GM23248 (cell line): ENCODE results near the gene MIOX. TPM values are rescaled to one million over a fixed set of nuclear protein-coding genes. Genes with fewer than 3 reads are reported as not detected.
"Not testable (repeated sequence)": the region's sequence is repeated elsewhere in the genome, so short reads cannot be mapped to it uniquely, and the experiment has no call there.

Experiments
- DNase-seq: peaks from one replicate; pipeline ENCODE4 v3.0.0-alpha.2; 2015
- H2AFZ ChIP-seq: fragments of 200-600 bp; sonication (generic); 2 replicates; pipeline ENCODE4 v1.6.1; 2016; ENCODE audit warnings: antibody characterized with exemption
- H3F3A ChIP-seq: fragments of 200-600 bp; sonication (generic); 2 replicates; pipeline ENCODE4 v1.6.1; 2016; ENCODE audit warnings: mild to moderate bottlenecking, antibody characterized with exemption, mixed run types; ENCODE audit not compliant: insufficient read depth
- H3K27ac ChIP-seq: fragments of 200-600 bp; sonication (generic); 2 replicates; pipeline ENCODE4 v1.5.1; 2016; ENCODE audit warnings: mild to moderate bottlenecking
- H3K27me3 ChIP-seq: fragments of 200-600 bp; sonication (generic); replicated peaks from 2 replicates; pipeline ENCODE4 v1.6.1; 2016; ENCODE audit warnings: mild to moderate bottlenecking; ENCODE audit not compliant: insufficient read depth
- H3K36me3 ChIP-seq: fragments of 200-600 bp; sonication (generic); 2 replicates; pipeline ENCODE4 v1.6.1; 2016; ENCODE audit warnings: low read depth, mild to moderate bottlenecking
- H3K4me1 ChIP-seq: fragments of 200-600 bp; sonication (generic); 2 replicates; pipeline ENCODE4 v1.6.1; 2016; ENCODE audit warnings: mild to moderate bottlenecking; ENCODE audit not compliant: insufficient read depth
- H3K4me2 ChIP-seq: fragments of 200-600 bp; sonication (generic); one replicate; pipeline ENCODE4 v1.6.1; 2016; ENCODE audit warnings: mild to moderate bottlenecking; ENCODE audit not compliant: unreplicated experiment
- H3K4me3 ChIP-seq: fragments of 200-600 bp; sonication (generic); 2 replicates; pipeline ENCODE4 v1.5.1; 2016; ENCODE audit warnings: mild to moderate bottlenecking
- H3K79me2 ChIP-seq: fragments of 200-600 bp; sonication (generic); 2 replicates; pipeline ENCODE4 v1.6.1; 2016; ENCODE audit warnings: mild to moderate bottlenecking; ENCODE audit not compliant: insufficient read depth
- H3K9ac ChIP-seq: fragments of 200-600 bp; sonication (generic); 2 replicates; pipeline ENCODE4 v1.6.1; 2016; ENCODE audit warnings: mild to moderate bottlenecking
- H3K9me2 ChIP-seq: fragments of 200-600 bp; sonication (generic); 2 replicates; pipeline ENCODE4 v1.6.1; 2016; ENCODE audit warnings: mixed run types, mild to moderate bottlenecking, moderate library complexity; ENCODE audit not compliant: insufficient read depth
- H3K9me3 ChIP-seq: fragments of 200-600 bp; sonication (generic); one replicate; pipeline ENCODE4 v1.6.1; 2017; ENCODE audit warnings: low read depth
- H4K20me1 ChIP-seq: fragments of 200-600 bp; sonication (generic); 2 replicates; pipeline ENCODE4 v1.6.0; 2016; ENCODE audit not compliant: insufficient read depth
- EZH2 ChIP-seq: fragments of 200-600 bp; sonication (generic); IDR thresholded peaks from 2 replicates; pipeline ENCODE4 v1.6.1; 2018; ENCODE audit warnings: antibody characterized with exemption, mild to moderate bottlenecking; ENCODE audit not compliant: insufficient read depth, poor library complexity, severe bottlenecking
- EZH2phosphoT487 ChIP-seq: fragments of 200-600 bp; sonication (generic); IDR thresholded peaks from 2 replicates; pipeline ENCODE4 v1.6.1; 2018; ENCODE audit warnings: antibody characterized with exemption, moderate library complexity, mild to moderate bottlenecking, low read depth; ENCODE audit not compliant: insufficient read depth
- WGBS, 2 experiments: methylation state at CpG; one replicate each; pipeline ENCODE4 v1.1.6; 2015 to 2017; ENCODE audit warnings: low lambda C conversion rate in 2 of 2, low coverage in 1 of 2; ENCODE audit errors: missing lambda C conversion rate in 2 of 2; 5-methylcytosine and 5-hydroxymethylcytosine counted together
- in situ Hi-C: fragments of 300-500 bp; cut with MboI; formaldehyde crosslinking; loops from 2 replicates; pipeline ENCODE4 v1.15.0; 2020
- polyA plus RNA-seq: library from polyadenylated mRNA; unstranded; fragments of >200 nt; fragmentation: Nextera tagmentation; extraction: Ambion mirVana; gene quantifications from 2 replicates; pipeline ENCODE4 v1.2.1, GENCODE V29; 2016
- total RNA-seq: library from RNA; depleted of rRNA; stranded (reverse); fragments of >200 nt; shearing (Covaris generic); gene quantifications from 2 replicates; pipeline ENCODE4 v1.2.3, GENCODE V29; 2014

The MIOX gene
- total and polyA plus RNA-seq, 2 experiments from 2014 or later, result 0.16 TPM; not detected in 1

GRCh38 chr22:50530877-50531545 is 44.4 kb downstream of the MIOX start:
- Histone ChIP-seq H2AFZ (peak overlapping the region; percentile 54), H3K27ac (peak overlapping the region; percentile 55), H3K9me3 (no peaks in the 10 kb centered on the region), H3K9ac (peak overlapping the region; percentile 95), H3K4me3 (peak overlapping the region; percentile 81), H4K20me1 (no peaks in the 10 kb centered on the region), H3F3A (peaks cover 21% of the 10 kb centered on the region), H3K4me2 (peak overlapping the region; percentile 81), H3K36me3 (no peaks in the 10 kb centered on the region), H3K9me2 (no peaks in the 10 kb centered on the region), H3K27me3 (no peaks in the 10 kb centered on the region), H3K4me1 (no peaks in the 10 kb centered on the region), H3K79me2 (no peaks in the 10 kb centered on the region)
- peak; percentile 94 for DNase-seq
- 8 to 10% methylated on average over 33 to 46 of the region's 53 CpGs for WGBS, 2 experiments
- in situ Hi-C loops, result no loop called here
- TF ChIP-seq EZH2 (no peak), EZH2phosphoT487 (no peak)

GRCh38 chr22:50531546-50531961 is 44.9 kb downstream of the MIOX start:
- H3K4me3 ChIP-seq, result peak overlapping the region; percentile 81

DNA sequence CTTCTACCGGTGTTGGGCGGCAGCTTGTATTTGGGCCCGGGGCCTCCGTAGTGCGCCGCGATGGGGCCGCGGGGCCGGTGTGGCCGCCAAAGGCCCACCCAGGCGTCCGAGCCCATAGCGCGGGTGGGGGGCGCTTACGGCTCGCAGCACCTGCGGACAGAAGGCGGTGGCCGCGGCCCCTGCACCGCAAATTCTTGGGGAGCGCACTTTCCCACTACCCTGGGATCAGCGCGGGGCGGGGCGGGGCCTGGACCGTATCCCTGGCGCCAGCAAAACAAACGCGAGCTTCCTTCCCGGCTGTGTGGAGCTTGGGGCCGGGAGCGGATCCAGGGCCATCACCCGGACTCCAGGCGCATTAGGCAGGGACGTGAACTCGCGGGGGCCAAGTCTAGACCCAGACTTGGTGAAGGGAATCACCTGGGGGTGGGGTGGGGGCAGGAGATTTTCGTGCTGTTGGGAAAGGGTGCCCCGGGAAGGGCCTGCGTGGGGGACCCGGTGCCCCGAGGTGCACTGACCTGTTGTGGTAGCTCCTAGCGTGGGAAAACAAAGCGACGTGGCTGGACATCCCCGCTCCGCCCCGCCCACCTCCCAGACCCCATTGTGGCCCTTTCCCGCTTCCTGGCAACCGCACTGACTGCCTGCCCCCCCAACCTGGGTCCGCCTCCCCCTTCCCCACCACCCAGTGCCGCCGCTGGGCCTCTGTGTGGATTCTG is 45.5 kb downstream of the MIOX start:
- TF ChIP-seq EZH2 (no peak), EZH2phosphoT487 (no peak)
- no peaks in the 10 kb centered on the region for H3K9me2 ChIP-seq
- WGBS, 2 experiments, result 6 to 10% methylated on average over 45 to 56 of the region's 56 CpGs
- peak overlapping the region; percentile 81 for H3K4me2 ChIP-seq
- DNase-seq, result peak; percentile 88
- no peaks in the 10 kb centered on the region for H3K36me3 ChIP-seq
- H3K4me1 ChIP-seq, result no peaks in the 10 kb centered on the region
- H3K27ac ChIP-seq, result peak overlapping the region; percentile 55
- H3K4me3 ChIP-seq, result peak overlapping the region; percentile 81
- H2AFZ ChIP-seq, result peak overlapping the region; percentile 54
- no peaks in the 10 kb centered on the region for H3K9me3 ChIP-seq
- H3K79me2 ChIP-seq, result no peaks in the 10 kb centered on the region
- peak overlapping the region; percentile 95 for H3K9ac ChIP-seq
- no peaks in the 10 kb centered on the region for H4K20me1 ChIP-seq
- no peaks in the 10 kb centered on the region for H3K27me3 ChIP-seq
- in situ Hi-C loops, result no loop called here
- peaks cover 21% of the 10 kb centered on the region for H3F3A ChIP-seq

More at GRCh38 chr22:50531546-50531961, 44.9 kb downstream of the MIOX start:
- Histone ChIP-seq H3K27ac (peak overlapping the region; percentile 55), H3K36me3 (no peaks in the 10 kb centered on the region), H3K9ac (peak overlapping the region; percentile 95), H3K27me3 (no peaks in the 10 kb centered on the region), H3K9me2 (no peaks in the 10 kb centered on the region), H3F3A (peaks cover 21% of the 10 kb centered on the region), H2AFZ (peak overlapping the region; percentile 54), H3K79me2 (no peaks in the 10 kb centered on the region), H3K4me1 (no peaks in the 10 kb centered on the region), H3K9me3 (no peaks in the 10 kb centered on the region), H3K4me2 (peak overlapping the region; percentile 81), H4K20me1 (no peaks in the 10 kb centered on the region)
- peak; percentile 71 for DNase-seq
- WGBS, 2 experiments, result 2 to 5% methylated on average over 16 to 24 of the region's 44 CpGs
- in situ Hi-C loops, result no loop called here
- TF ChIP-seq EZH2, result no peak
- TF ChIP-seq EZH2phosphoT487, result no peak

DNA sequence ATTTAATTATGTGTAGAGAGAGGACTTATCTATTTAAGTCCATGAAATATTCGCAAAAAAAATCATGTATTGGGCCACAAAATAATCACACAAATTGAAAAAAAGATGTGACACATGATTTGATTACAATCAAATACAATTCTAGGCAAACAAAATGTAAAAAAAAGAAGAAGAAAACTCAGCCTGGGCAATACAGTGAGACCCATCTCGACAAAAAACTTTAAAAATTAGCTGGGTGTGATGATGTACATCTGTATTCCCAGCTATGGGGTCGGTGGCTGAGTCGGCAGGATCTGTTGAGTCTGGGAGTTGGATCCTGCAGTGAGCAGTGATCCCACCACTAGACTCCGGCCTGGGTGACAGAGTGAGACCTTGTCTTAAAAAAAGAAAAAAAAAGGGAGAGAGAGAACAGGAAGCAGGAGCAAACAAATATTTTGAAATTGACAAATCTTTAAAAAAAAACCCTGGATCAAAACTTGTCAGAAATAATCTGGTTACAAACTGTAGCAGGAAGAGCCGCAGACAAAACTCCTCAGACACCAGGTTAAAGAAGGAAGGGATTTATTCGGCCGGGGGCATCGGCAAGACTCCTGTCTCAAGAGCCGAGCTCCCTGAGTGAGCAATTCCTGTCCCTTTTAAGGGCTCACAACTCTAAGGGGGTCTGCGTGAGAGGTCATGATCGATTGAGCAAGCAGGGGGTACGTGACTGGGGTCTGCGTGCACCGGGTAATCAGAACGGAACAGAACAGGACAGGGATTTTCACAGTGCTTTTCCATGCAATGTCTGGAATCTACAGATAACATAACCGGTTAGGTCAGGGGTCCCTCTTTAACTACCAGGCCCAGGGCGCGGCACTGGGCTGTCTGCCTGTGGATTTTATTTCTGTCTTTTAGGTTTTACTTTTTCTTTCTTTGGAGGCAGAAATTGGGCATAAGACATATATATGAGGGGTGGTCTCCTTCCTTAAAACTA is 46.5 kb downstream of the MIOX start:
- Histone ChIP-seq H3K4me3 (no peak overlapping the region), H3K4me2 (no peak overlapping the region), H3K27ac (peak overlapping the region; percentile 55; the same call in 1 of the 2 replicates), H3K27me3 (no peaks in the 10 kb centered on the region), H3K9me2 (no peaks in the 10 kb centered on the region), H3K9ac (peak overlapping the region; percentile 95), H3K4me1 (peaks cover 3% of the 10 kb centered on the region; the same call in 1 of the 2 replicates), H2AFZ (no peak overlapping the region), H3K36me3 (no peaks in the 10 kb centered on the region), H3F3A (peaks cover 18% of the 10 kb centered on the region), H3K9me3 (no peaks in the 10 kb centered on the region), H3K79me2 (no peaks in the 10 kb centered on the region), H4K20me1 (no peaks in the 10 kb centered on the region)
- in situ Hi-C loops, result no loop called here
- TF ChIP-seq EZH2 (no peak), EZH2phosphoT487 (no peak)
- 81 to 83% methylated on average over 19 of the region's 19 CpGs for WGBS, 2 experiments
- no peak for DNase-seq

GRCh38 chr22:50533856-50534711 is 47.4 kb downstream of the MIOX start:
- H3K9me2 ChIP-seq, H3K79me2 ChIP-seq, H4K20me1 ChIP-seq, H3K4me2 ChIP-seq, H3K36me3 ChIP-seq, H2AFZ ChIP-seq, H3K27me3 ChIP-seq, H3K4me3 ChIP-seq, in situ Hi-C loops, H3K9ac ChIP-seq, H3K27ac ChIP-seq, H3K9me3 ChIP-seq: not testable (repeated sequence)
- DNase-seq, result peak; percentile 10
- Histone ChIP-seq H3K4me1 (peaks cover 11% of the 10 kb centered on the region), H3F3A (peaks cover 14% of the 10 kb centered on the region)
- 68 to 69% methylated on average over 21 of the region's 21 CpGs for WGBS, 2 experiments
